Ishikawa (cell line): ENCODE measurements around the gene POLR2J.

Source experiments
- CEBPB ChIP-seq: IDR thresholded peaks from 2 replicates; pipeline ENCODE4 v1.6.1; 2012
- CREB1 ChIP-seq: IDR thresholded peaks from 2 replicates; pipeline ENCODE4 v1.6.1; 2012; ENCODE audit warnings: low read depth
- EGR1 ChIP-seq: IDR thresholded peaks from 2 replicates; pipeline ENCODE4 v1.6.1; 2012
- EP300 ChIP-seq: IDR thresholded peaks from 2 replicates; pipeline ENCODE4 v1.6.1; 2012; ENCODE audit warnings: borderline replicate concordance
- FOXM1 ChIP-seq: IDR thresholded peaks from 2 replicates; pipeline ENCODE4 v1.6.1; 2012; ENCODE audit warnings: low read depth, borderline replicate concordance
- MAX ChIP-seq: IDR thresholded peaks from 2 replicates; pipeline ENCODE4 v1.6.1; 2012
- RAD21 ChIP-seq: IDR thresholded peaks from 2 replicates; pipeline ENCODE4 v1.6.1; 2012; ENCODE audit warnings: low read depth
- REST ChIP-seq: IDR thresholded peaks from 2 replicates; pipeline ENCODE4 v1.6.1; 2012; ENCODE audit warnings: low read depth, mild to moderate bottlenecking
- TAF1 ChIP-seq: IDR thresholded peaks from 2 replicates; pipeline ENCODE4 v1.6.1; 2012; ENCODE audit warnings: low read depth, mild to moderate bottlenecking
- USF1 ChIP-seq: IDR thresholded peaks from 2 replicates; pipeline ENCODE4 v1.6.1; 2012
- YY1 ChIP-seq: IDR thresholded peaks from 2 replicates; pipeline ENCODE4 v1.6.1; 2012; ENCODE audit warnings: low read depth

GRCh38 chr7:102446387-102447156 lies 32.1 kb downstream of the POLR2J start:
- TF ChIP-seq EP300 (no peak), CEBPB (no peak), RAD21 (no peak), MAX (no peak), CREB1 (no peak), REST (no peak), USF1 (no peak), EGR1 (no peak), FOXM1 (no peak), YY1 (no peak), TAF1 (no peak)
